ENCODE results near the gene SETD7.

SETD7 gene

GRCh38 chr4:139568206-139568955, 12.4 kb upstream of the SETD7 start:
- no peak for DNase-seq

GRCh38 chr4:139567159-139567870, 11.3 kb upstream of the SETD7 start:
- DNase-seq, result no peak

- no peak for DNase-seq
Observed at GRCh38 chr4:139564502-139564901, 8.5 kb upstream of the SETD7 start.

GRCh38 chr4:139563515-139563914, 7.5 kb upstream of the SETD7 start:
- DNase-seq, result no peak

DNA sequence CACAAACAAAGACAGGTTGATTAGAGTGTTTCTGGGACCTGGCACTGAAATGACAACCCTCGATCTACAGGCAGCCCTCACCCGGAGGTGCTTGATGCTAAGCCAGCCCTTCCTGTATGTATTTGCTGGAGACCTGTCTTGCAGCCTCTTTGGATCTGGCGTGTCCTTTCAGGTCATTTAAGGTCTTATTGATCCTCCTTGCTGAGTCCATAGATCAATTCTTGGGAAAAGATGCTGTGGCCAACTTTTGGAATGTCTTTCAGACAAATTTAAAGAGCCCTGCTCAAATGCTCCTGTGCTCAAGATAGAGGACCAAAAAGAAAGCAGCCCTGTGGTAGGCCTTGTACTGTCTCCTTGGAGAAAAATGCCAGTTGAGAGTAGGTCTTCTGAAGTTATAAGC, 6.8 kb upstream of the SETD7 start:
- no peak for DNase-seq

GRCh38 chr4:139562067-139562684, 6.2 kb upstream of the SETD7 start:
- DNase-seq, result no peak

GRCh38 chr4:139560406-139561104, 4.5 kb upstream of the SETD7 start:
- DNase-seq, result peak; percentile 59

DNA sequence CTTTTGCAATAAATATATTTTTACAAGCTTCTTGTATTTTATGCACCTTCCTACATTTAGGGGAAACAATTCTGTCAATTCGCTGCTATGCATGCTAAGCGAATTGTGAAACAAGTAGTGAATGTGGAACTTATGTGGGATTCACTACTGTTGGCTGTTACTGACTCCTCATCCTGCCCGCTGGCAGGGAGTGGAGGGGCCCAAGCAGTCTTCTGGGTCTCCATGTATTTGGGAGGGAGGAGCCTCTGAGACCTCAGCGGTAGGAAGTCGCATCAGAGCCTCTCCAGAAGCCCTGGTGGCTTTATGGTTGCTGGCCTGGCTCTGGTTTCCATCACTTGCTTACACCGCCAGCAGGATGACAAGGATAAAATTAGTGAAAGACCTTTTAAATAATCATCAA, 3.7 kb upstream of the SETD7 start:
- no peak for DNase-seq

DNA sequence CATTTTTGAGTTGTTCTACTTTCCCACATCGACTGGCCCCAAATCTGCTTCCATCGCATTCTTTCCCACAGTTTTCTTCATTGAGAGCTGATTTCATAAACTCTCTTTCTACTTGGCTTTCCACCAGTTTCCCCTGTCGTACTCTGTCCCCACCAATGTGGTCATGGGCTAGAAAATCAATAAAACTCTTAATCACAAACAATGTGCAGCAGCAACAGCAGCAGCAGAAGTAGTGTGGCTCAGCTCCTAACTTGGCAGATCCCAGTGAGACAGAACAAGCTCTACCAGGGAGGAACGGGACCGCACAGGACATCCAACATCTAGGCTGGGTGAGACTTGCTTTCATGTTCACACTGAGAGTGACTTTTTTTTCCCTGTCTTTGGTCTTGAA, 3.1 kb upstream of the SETD7 start:
- no peak for DNase-seq

GRCh38 chr4:139558235-139559088, 2.4 kb upstream of the SETD7 start:
- no peak for DNase-seq

- DNase-seq, result no peak
Observed at GRCh38 chr4:139557556-139558110, 1.6 kb upstream of the SETD7 start.

DNA sequence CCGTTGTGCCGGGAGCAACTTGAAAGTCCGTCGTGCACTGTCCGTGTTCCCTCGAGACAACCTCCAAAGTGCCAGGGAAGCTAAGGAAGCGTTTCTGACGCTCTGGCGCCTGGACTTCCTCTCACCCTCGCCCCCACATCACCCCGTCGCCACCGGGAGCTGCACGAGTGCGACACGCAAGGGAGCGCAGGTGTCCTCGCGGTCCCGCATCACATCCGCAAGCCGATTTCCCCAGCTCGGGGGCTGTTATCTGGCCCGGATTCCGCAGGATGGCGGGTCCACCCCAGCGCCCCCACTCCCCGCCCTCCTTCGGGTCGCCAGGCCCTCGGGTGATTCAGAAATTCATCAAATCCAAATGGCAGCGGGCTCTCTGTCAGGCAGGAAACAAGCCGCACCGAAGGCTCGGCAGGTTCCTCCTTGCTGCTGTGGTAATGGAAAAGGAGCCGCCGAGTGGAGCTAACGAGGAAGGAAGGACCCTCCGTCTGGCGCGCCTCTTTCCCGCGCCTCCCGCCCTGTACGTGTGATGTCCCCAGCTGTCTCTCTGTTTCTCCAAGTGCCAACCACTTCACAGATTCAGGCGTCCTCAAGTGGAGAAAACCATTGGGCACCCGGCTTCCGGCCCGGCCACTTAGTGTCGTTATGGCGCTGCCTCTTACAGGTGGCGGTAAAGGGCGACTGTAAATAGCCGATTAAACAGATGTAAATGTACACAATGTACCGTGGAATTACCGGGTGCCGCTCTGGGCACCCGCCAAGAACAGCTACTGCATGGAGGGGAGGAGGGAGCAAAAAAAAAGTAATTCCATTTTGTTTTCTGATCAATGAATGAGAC, 921 bp upstream of the SETD7 start:
- DNase-seq, result peak; percentile 93

DNA sequence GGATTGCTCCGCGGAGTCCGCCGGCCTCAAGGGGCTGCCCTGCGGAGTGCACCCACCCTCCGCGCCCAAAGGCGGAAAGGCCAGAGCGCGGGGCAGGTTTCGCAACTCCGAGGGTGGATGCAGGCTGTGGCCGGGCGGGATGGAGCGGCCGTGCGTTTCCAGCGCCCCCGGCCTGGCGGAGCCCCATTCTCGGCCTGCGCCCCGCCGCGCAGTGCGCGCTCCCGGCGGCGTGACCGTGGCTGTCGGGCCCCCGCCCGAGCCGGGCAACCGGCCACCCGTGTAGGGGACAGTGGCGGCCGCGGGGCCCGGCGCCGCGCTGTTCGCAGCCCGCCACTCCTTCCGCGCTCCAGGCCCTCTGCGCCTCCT, 331 bp downstream of the SETD7 start:
- DNase-seq, result no peak

DNA sequence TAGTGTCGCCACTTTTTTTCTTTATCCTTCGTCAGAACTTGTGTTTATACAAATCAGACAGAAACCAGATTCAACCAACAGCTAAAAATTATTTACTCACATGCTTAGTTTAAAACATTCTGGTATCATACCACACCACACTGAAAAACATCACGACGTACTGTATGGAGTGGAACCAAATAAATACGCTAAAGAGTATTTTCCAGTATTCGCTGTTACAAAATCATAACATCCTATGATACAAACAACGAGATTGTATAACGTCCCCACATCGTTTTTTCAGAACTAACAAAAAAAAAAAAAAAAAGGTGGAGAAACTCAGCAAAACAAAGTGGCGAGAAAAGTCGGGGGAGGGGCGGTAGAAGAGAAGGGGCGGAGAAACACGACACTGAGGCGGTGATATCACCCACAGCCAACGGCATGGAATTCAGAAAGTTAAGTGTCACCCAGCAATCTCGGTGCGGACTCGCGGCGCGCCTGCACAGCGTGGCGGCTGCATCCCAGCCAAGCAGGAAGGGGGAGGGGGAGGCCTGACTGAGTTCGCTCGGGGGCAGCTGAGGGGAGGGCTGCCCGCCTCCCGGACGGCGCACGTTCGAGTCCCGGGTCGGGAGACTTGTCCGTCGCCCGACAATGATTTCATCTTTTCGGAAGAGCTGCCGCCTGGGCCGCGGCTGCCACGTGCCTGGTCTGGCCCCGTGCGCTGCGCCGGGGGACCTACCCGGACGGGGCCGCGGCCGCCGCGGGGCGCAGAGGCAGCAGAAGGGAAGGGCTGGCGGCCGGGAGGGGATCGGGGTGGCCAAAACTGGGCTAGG, 920 bp downstream of the SETD7 start:
- peak; percentile 59 for DNase-seq

- DNase-seq, result no peak
Observed at GRCh38 chr4:139554642-139554892, 1.5 kb downstream of the SETD7 start.

GRCh38 chr4:139553751-139554641, 2.0 kb downstream of the SETD7 start:
- no peak for DNase-seq

DNA sequence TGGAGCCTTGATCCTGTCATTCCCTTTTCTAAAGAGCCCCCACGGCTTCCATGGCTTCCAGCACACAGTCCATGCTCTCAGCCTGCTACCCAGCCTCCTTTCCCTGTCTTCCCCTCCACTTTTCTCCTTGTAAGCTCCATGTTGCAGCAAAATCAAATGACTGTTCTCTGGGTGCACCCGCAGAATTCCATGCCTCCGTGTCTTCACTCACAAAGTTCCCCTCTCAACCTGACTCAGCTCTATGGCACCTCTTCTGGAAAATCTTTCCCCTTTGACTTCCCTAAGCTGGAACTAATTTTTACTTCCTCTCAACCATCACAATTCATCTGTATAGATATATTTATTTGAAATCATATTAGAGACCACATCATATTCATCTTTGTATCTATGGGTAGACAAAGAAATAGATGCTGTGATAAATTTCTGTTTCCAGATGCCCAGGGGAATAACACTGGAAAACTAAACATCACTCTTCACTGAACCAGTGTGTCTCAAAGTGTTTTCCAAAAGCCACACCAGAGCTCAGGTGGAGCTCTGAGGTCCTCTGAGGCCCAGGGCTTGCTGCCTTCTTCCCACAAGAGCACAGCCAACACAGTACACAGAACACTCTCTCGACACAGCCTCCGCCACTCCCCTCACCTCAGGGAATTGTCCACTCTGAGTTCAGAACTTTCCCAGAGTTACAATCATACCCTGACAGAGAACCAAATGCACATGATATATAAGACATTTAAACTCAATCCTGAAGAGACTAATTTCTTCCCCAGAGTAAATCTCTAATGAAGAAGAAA, 3.3 kb downstream of the SETD7 start:
- DNase-seq, result no peak

GRCh38 chr4:139550724-139551429, 5.1 kb downstream of the SETD7 start:
- DNase-seq, result no peak
